A673 (cell line): ENCODE data around the gene CREB5. TPM values are rescaled to one million over a fixed set of nuclear protein-coding genes. Genes with fewer than 3 reads are reported as not detected.

Experiments
- BruUV-seq: library from RNA; stranded (reverse); fragments of 400-500 nt; replicated peaks from 2 replicates; lab custom pipeline; 2021; lab: Mats Ljungman, UMichigan
- CTCF ChIA-PET: fragments of 300-600 bp; sonication (Branson Sonifier 250); formaldehyde crosslinking; loops from one replicate; lab custom pipeline; 2022; ENCODE audit warnings: antibody characterized with exemption; lab: Charles Lee
- POLR2A ChIA-PET: fragments of 300-600 bp; sonication (Branson Sonifier 250); formaldehyde crosslinking; loops from one replicate; lab custom pipeline; 2022; ENCODE audit warnings: antibody characterized with exemption; ENCODE audit not compliant: low non-redundant PET; lab: Charles Lee
- DNase-seq: peaks from one replicate; pipeline ENCODE4 v3.0.0-alpha.2; 2015; ENCODE audit warnings: low spot score
- H3K27ac ChIP-seq: fragments of 200-600 bp; sonication (generic); 2 replicates; pipeline ENCODE4 v1.5.1; 2016; ENCODE audit warnings: mixed run types, low read depth, mild to moderate bottlenecking, mixed read lengths, antibody characterized with exemption, low read length; ENCODE audit not compliant: poor library complexity, severe bottlenecking
- H3K27me3 ChIP-seq: fragments of 200-600 bp; sonication (generic); replicated peaks from 2 replicates; pipeline ENCODE4 v1.6.1; 2017; ENCODE audit warnings: mixed run types, low read depth, mild to moderate bottlenecking, mixed read lengths, antibody characterized with exemption, low read length; ENCODE audit not compliant: insufficient read depth, poor library complexity
- H3K36me3 ChIP-seq: fragments of 200-600 bp; sonication (generic); 2 replicates; pipeline ENCODE4 v1.6.1; 2016; ENCODE audit warnings: mixed run types, mild to moderate bottlenecking, mixed read lengths, antibody characterized with exemption, low read length; ENCODE audit not compliant: insufficient read depth, poor library complexity, severe bottlenecking
- H3K4me1 ChIP-seq: fragments of 200-600 bp; sonication (generic); 2 replicates; pipeline ENCODE4 v1.6.1; 2017; ENCODE audit warnings: mixed run types, mild to moderate bottlenecking, mixed read lengths, antibody characterized with exemption, low read length; ENCODE audit not compliant: insufficient read depth, poor library complexity, severe bottlenecking
- H3K4me3 ChIP-seq: fragments of 200-600 bp; sonication (generic); 2 replicates; pipeline ENCODE4 v1.5.1; 2016; ENCODE audit warnings: low read depth, mixed run types, mild to moderate bottlenecking, mixed read lengths, low read length; ENCODE audit not compliant: poor library complexity, severe bottlenecking
- H3K9me3 ChIP-seq: fragments of 200-600 bp; sonication (generic); 2 replicates; pipeline ENCODE4 v1.6.1; 2016; ENCODE audit warnings: mixed run types, low read depth, mild to moderate bottlenecking, mixed read lengths, antibody characterized with exemption, low read length; ENCODE audit not compliant: poor library complexity, severe bottlenecking
- CTCF ChIP-seq: fragments of 300-800, 200-600 bp; sonication (generic); conservative IDR thresholded peaks from 2 replicates; pipeline ENCODE4 v1.5.1; 2017; ENCODE audit warnings: low read depth, mild to moderate bottlenecking, antibody characterized with exemption, low read length, moderate library complexity, mixed read lengths
- EZH2 ChIP-seq: fragments of 200-600 bp; sonication (generic); IDR thresholded peaks from 2 replicates; pipeline ENCODE4 v1.6.1; 2017; ENCODE audit warnings: borderline replicate concordance, low read depth, mild to moderate bottlenecking, mixed read lengths, antibody characterized with exemption, low read length; ENCODE audit not compliant: poor library complexity, severe bottlenecking
- intact Hi-C: fragments of 100-400 bp; cut with micrococcal nuclease; formaldehyde crosslinking; loops from one replicate; pipeline ENCODE4 v1.10.0; 2022; ENCODE audit not compliant: unreplicated experiment
- total RNA-seq: library from RNA; stranded (reverse); gene quantifications from 2 replicates; pipeline ENCODE4 v1.2.3, GENCODE V29; 2021

The CREB5 gene
- total RNA-seq, 1 experiment from 2014 or later = 10.3 TPM

GRCh38 chr7:28516390-28517172, 104.3 kb downstream of the CREB5 start:
- Histone ChIP-seq H3K9me3 (no peaks in the 10 kb centered on the region), H3K36me3 (no peaks in the 10 kb centered on the region), H3K4me1 (no peaks in the 10 kb centered on the region), H3K27ac (no peak overlapping the region), H3K4me3 (no peak overlapping the region), H3K27me3 (no peaks in the 10 kb centered on the region)
- ChIA-PET CTCF (no interaction called here), POLR2A (no interaction called here)
- intact Hi-C loops = no loop called here
- DNase-seq = no peak
- TF ChIP-seq CTCF = no peak
- BruUV-seq = no TSS peak

- Histone ChIP-seq H3K4me1 (no peaks in the 10 kb centered on the region), H3K36me3 (no peaks in the 10 kb centered on the region), H3K9me3 (no peaks in the 10 kb centered on the region), H3K27me3 (no peaks in the 10 kb centered on the region), H3K27ac (no peak overlapping the region), H3K4me3 (no peak overlapping the region)
- ChIA-PET CTCF (no interaction called here), POLR2A (no interaction called here)
- no TSS peak for BruUV-seq
- TF ChIP-seq CTCF (no peak), EZH2 (no peak)
- intact Hi-C loops = no loop called here
- DNase-seq = no peak
Observed at GRCh38 chr7:28517206-28517605, 104.9 kb downstream of the CREB5 start.

GRCh38 chr7:28517606-28518005, 105.3 kb downstream of the CREB5 start:
- Histone ChIP-seq H3K9me3 (no peaks in the 10 kb centered on the region), H3K36me3 (no peaks in the 10 kb centered on the region), H3K27ac (no peak overlapping the region), H3K27me3 (no peaks in the 10 kb centered on the region), H3K4me3 (no peak overlapping the region), H3K4me1 (no peaks in the 10 kb centered on the region)
- no TSS peak for BruUV-seq
- TF ChIP-seq EZH2 (no peak), CTCF (no peak)
- DNase-seq = no peak
- ChIA-PET POLR2A (no interaction called here), CTCF (no interaction called here)
- intact Hi-C loops = no loop called here
